Measurements from ENCODE around the gene AP1G2. TPM values are rescaled to one million over a fixed set of nuclear protein-coding genes. Genes with fewer than 3 reads are reported as not detected.

The AP1G2 gene
- total RNA-seq, 1 experiment from 2014 or later, result 155 TPM

DNA sequence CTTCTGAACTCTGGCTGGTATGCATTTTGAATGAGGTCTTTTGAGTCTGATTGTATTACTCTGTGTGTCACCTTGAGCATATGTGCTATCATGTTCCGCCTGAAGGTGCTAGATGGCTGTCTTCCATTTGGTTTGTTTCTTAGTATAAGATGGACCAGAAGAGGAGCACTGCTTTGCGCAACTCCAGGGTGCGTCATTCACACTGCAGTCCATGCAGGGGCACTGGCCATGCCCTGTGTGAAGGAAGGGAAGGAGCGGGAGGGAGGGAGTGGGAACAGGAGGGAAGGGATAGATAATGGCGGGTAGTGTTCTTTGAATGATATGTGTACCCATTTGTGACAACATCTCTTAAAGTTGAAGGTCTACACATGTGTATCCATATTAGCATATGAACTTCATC lies 24.2 kb downstream of the AP1G2 start (continued):
- TF ChIP-seq, protein P1, sequence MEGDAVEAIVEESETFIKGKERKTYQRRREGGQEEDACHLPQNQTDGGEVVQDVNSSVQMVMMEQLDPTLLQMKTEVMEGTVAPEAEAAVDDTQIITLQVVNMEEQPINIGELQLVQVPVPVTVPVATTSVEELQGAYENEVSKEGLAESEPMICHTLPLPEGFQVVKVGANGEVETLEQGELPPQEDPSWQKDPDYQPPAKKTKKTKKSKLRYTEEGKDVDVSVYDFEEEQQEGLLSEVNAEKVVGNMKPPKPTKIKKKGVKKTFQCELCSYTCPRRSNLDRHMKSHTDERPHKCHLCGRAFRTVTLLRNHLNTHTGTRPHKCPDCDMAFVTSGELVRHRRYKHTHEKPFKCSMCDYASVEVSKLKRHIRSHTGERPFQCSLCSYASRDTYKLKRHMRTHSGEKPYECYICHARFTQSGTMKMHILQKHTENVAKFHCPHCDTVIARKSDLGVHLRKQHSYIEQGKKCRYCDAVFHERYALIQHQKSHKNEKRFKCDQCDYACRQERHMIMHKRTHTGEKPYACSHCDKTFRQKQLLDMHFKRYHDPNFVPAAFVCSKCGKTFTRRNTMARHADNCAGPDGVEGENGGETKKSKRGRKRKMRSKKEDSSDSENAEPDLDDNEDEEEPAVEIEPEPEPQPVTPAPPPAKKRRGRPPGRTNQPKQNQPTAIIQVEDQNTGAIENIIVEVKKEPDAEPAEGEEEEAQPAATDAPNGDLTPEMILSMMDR (IDR thresholded peaks at IDR 0.05 in 2 of 3, conservative IDR thresholded peaks at IDR 0.05 in 1 of 3; ENCODE audit: borderline replicate concordance in 1 of 3, insufficient read depth in 1 of 3, low read depth in 2 of 3, low read length in 2 of 3), result no peak
- no peak for TF ChIP-seq POLR2A (IDR thresholded peaks at IDR 0.05; ENCODE audit: borderline replicate concordance, extremely low read depth, insufficient read depth, insufficient read length)
- no peak for TF ChIP-seq POLR2AphosphoS5 (IDR thresholded peaks at IDR 0.05; ENCODE audit: low read depth, low read length)
- TF ChIP-seq ELF1 (IDR thresholded peaks at IDR 0.05; ENCODE audit: borderline replicate concordance, low read depth), result no peak
- TF ChIP-seq CEBPB (IDR thresholded peaks at IDR 0.05; ENCODE audit: low read depth), result no peak
- no peak for TF ChIP-seq EGR1 (IDR thresholded peaks at IDR 0.05; ENCODE audit: low read depth)

DNA sequence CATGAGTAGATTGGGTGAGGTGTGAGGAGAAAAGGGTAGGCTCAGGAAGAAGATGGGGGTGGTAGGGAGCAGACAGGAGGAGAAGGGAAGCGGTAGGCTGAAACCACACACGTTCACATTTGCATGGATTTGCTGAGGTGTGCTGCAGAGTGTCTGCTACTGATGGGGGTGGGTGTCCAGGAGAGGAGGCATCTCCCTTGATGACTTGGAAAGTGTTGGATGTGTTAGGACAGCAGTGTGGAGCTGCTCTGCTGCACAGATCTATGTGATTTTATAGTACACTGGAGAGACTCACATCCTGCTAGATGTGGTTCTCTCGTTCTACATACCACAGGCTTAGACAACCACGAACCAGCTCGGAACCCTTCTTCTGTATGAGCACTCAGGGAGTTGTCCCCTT lies 25.3 kb downstream of the AP1G2 start:
- intact Hi-C loops (cut with micrococcal nuclease), result loop anchor here (5.0 kb wide), 1 partner anchor 65 kb away; no protein-coding TSS in a partner anchor
- ATAC-seq, result no peak
- ChIA-PET RAD21 (ENCODE audit: low non-redundant PET in 1 of 2, low total read pairs in 2 of 2, uncharacterized antibody in 2 of 2, unreplicated experiment in 2 of 2) (no interaction called here), POLR2A (interaction anchor here (1.2 kb wide), 1 partner anchor 13 kb away, joined by 3 read pairs; the partner anchor contains the start of gene THTPA), CTCF (no interaction called here)
- H3K27ac ChIP-seq (ENCODE audit: low read depth, low read length), result no peak overlapping the region
- no peaks in the 10 kb centered on the region for H3K27me3 ChIP-seq (ENCODE audit: insufficient read depth, low read length)
- no peaks in the 10 kb centered on the region for H3K9me2 ChIP-seq (ENCODE audit: insufficient read depth)
- no peaks in the 10 kb centered on the region for H4K20me1 ChIP-seq (ENCODE audit: insufficient read depth)
- peaks cover 0 to 9% of the 10 kb centered on the region in 2 experiments; a peak in 2 of 4 replicates for H3K4me1 ChIP-seq (ENCODE audit: control insufficient read depth in 1 of 2, insufficient read depth in 2 of 2, low read length in 2 of 2)
- no peak overlapping the region for H2AFZ ChIP-seq (ENCODE audit: low read depth, low read length, poor library complexity, severe bottlenecking)
- BruUV-seq (replicated peaks), result no TSS peak
- no peaks in the 10 kb centered on the region for H3K79me2 ChIP-seq (ENCODE audit: insufficient read depth, low read length)
- TF ChIP-seq, protein P1 (IDR thresholded peaks at IDR 0.05 in 2 of 3, conservative IDR thresholded peaks at IDR 0.05 in 1 of 3; ENCODE audit: borderline replicate concordance in 1 of 3, insufficient read depth in 1 of 3, low read depth in 2 of 3, low read length in 2 of 3), result no peak
- TF ChIP-seq, protein P2, sequence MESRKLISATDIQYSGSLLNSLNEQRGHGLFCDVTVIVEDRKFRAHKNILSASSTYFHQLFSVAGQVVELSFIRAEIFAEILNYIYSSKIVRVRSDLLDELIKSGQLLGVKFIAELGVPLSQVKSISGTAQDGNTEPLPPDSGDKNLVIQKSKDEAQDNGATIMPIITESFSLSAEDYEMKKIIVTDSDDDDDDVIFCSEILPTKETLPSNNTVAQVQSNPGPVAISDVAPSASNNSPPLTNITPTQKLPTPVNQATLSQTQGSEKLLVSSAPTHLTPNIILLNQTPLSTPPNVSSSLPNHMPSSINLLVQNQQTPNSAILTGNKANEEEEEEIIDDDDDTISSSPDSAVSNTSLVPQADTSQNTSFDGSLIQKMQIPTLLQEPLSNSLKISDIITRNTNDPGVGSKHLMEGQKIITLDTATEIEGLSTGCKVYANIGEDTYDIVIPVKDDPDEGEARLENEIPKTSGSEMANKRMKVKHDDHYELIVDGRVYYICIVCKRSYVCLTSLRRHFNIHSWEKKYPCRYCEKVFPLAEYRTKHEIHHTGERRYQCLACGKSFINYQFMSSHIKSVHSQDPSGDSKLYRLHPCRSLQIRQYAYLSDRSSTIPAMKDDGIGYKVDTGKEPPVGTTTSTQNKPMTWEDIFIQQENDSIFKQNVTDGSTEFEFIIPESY (IDR thresholded peaks at IDR 0.05; ENCODE audit: extremely low read depth, insufficient replicate concordance, low read length), result no peak
- no peak for TF ChIP-seq EZH2phosphoT487 (IDR thresholded peaks at IDR 0.05; ENCODE audit: borderline replicate concordance)
- TF ChIP-seq, protein P3, sequence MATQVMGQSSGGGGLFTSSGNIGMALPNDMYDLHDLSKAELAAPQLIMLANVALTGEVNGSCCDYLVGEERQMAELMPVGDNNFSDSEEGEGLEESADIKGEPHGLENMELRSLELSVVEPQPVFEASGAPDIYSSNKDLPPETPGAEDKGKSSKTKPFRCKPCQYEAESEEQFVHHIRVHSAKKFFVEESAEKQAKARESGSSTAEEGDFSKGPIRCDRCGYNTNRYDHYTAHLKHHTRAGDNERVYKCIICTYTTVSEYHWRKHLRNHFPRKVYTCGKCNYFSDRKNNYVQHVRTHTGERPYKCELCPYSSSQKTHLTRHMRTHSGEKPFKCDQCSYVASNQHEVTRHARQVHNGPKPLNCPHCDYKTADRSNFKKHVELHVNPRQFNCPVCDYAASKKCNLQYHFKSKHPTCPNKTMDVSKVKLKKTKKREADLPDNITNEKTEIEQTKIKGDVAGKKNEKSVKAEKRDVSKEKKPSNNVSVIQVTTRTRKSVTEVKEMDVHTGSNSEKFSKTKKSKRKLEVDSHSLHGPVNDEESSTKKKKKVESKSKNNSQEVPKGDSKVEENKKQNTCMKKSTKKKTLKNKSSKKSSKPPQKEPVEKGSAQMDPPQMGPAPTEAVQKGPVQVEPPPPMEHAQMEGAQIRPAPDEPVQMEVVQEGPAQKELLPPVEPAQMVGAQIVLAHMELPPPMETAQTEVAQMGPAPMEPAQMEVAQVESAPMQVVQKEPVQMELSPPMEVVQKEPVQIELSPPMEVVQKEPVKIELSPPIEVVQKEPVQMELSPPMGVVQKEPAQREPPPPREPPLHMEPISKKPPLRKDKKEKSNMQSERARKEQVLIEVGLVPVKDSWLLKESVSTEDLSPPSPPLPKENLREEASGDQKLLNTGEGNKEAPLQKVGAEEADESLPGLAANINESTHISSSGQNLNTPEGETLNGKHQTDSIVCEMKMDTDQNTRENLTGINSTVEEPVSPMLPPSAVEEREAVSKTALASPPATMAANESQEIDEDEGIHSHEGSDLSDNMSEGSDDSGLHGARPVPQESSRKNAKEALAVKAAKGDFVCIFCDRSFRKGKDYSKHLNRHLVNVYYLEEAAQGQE (IDR thresholded peaks at IDR 0.05; ENCODE audit: low read depth), result no peak
- TF ChIP-seq POLR2AphosphoS5 (IDR thresholded peaks at IDR 0.05; ENCODE audit: low read depth, low read length), result no peak
- H3K9me3 ChIP-seq (ENCODE audit: control insufficient read depth in 1 of 2, insufficient read depth in 1 of 2, low read depth in 1 of 2, low read length in 2 of 2), result no peaks in the 10 kb centered on the region
- no peak overlapping the region for H3K4me3 ChIP-seq (replicated peaks in 1 of 2; ENCODE audit: low read depth in 1 of 2, low read length in 2 of 2)
- no peak overlapping the region for H3K9ac ChIP-seq (ENCODE audit: low read length)
- H3K4me2 ChIP-seq (ENCODE audit: low read length), result no peak overlapping the region
- no peak for DNase-seq (ENCODE audit: low read depth, low spot score)
- H3K36me3 ChIP-seq (ENCODE audit: control insufficient read depth in 1 of 2, insufficient read depth in 2 of 2, low read length in 2 of 2), result no peaks in the 10 kb centered on the region
